ENCODE results near the gene CDC14A. TPM values are rescaled to one million over a fixed set of nuclear protein-coding genes. Genes with fewer than 3 reads are reported as not detected.

Gene CDC14A
- total and polyA plus RNA-seq, 2 of the 8 experiments (the other 6 are each of a cell fraction or from before 2014, with no cell fraction given): 3.2 to 8.9 TPM

DNA sequence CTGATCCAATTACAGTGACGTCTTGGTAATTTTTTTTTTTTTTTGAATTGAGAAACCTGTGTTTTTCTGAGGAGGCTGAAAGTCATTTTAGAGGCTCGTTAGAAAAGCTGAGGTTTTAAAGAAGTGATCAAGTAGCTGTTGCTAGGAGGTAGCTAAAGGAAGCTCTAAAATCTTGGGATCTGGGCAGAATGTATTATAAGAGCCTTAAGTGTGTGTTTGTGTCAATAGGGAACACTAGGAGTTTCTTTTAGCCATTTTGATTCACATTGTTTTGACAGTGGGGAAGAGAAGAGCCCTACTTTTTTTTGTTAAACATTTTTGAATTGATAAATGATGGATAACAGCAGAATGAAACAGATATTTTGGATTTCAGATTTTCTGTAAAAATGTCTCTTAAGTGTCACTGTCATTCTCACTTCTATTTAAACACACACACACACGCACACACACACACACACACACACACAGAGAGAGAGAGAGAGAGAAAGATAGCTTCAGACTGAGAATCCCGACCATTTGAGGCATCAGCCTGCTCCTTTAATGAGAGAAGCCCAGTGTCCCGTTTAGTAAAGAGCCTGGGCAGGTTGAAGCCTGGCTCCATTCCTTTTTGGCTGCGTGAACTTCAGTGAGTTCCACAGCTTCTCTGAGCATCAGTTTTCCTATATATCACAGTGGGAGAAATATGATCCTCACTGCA, 106.5 kb downstream of the CDC14A start:
- no peak overlapping the region for H3K27ac ChIP-seq (ENCODE audit: low read depth, low read length)
- H3K14ac ChIP-seq (ENCODE audit: insufficient read length): no peak overlapping the region
- H3K27me3 ChIP-seq (replicated peaks in 1 of 4; ENCODE audit: control insufficient read depth in 3 of 4, extremely low read depth in 1 of 4, insufficient read depth in 3 of 4, low read length in 3 of 4): no peaks in the 10 kb centered on the region
- H2BK20ac ChIP-seq (ENCODE audit: low read length): no peak overlapping the region
- peak; percentile 7 for FAIRE-seq
- no peak overlapping the region for H4K91ac ChIP-seq (replicated peaks; ENCODE audit: insufficient read length, low read length)
- POLR2A ChIA-PET (ENCODE audit: partially characterized antibody): interaction anchor here (1.5 to 2.6 kb wide), 2 partner anchors 10 to 106 kb away, joined by 4 to 12 read pairs; partner anchors contain the start of gene CDC14A
- no peak overlapping the region for H3K23ac ChIP-seq (ENCODE audit: insufficient read length)
- no peaks in the 10 kb centered on the region for H3K9me3 ChIP-seq (ENCODE audit: insufficient read depth in 2 of 2, low read depth in 1 of 2, low read length in 1 of 2)
- no peak overlapping the region for H2BK12ac ChIP-seq (ENCODE audit: low read depth, low read length)
- H4K8ac ChIP-seq (ENCODE audit: extremely low read depth, insufficient read depth, low read length): no peak overlapping the region
- no peaks in the 10 kb centered on the region for H3K23me2 ChIP-seq (ENCODE audit: low read depth, low read length)
- no peak overlapping the region for H3K9ac ChIP-seq (replicated peaks in 1 of 4; ENCODE audit: extremely low read depth in 1 of 4, low read depth in 3 of 4, low read length in 3 of 4)
- no peak overlapping the region for H2AK5ac ChIP-seq (ENCODE audit: low read depth, low read length)
- H2BK15ac ChIP-seq (ENCODE audit: low read length): no peak overlapping the region
- no peak overlapping the region for H2AFZ ChIP-seq (ENCODE audit: low read length)
- H3K4me3 ChIP-seq (ENCODE audit: extremely low read depth in 1 of 4, insufficient read depth in 2 of 4, low read depth in 3 of 4, low read length in 4 of 4): no peak overlapping the region
- no peak overlapping the region for H3K4me2 ChIP-seq (ENCODE audit: insufficient read depth in 1 of 2, low read depth in 2 of 2, low read length in 2 of 2)
- no peaks in the 10 kb centered on the region for H3K79me2 ChIP-seq (ENCODE audit: control insufficient read depth in 1 of 2, insufficient read depth in 2 of 2, low read length in 2 of 2)
- H2BK5ac ChIP-seq (ENCODE audit: low read depth, low read length): no peak overlapping the region
- no peaks in the 10 kb centered on the region for H4K20me1 ChIP-seq (replicated peaks in 1 of 2; ENCODE audit: control insufficient read depth in 1 of 2, insufficient read depth in 2 of 2, low read length in 2 of 2)
- H4K5ac ChIP-seq (ENCODE audit: insufficient read length, low read depth, low read length): no peak overlapping the region
- 56% methylated on average over 6 of the region's 6 CpGs; no CpG with 5 or more reads in 1 of the 2 experiments for WGBS, 2 experiments (ENCODE audit: extremely low coverage in 1 of 2, insufficient coverage in 1 of 2, insufficient read length in 1 of 2, insufficient replicate concordance in 2 of 2, low coverage in 1 of 2, low lambda C conversion rate in 2 of 2, missing lambda C conversion rate in 1 of 2)
- H3K79me1 ChIP-seq (ENCODE audit: low read depth, low read length): no peaks in the 10 kb centered on the region
- no peak overlapping the region for H3K56ac ChIP-seq (replicated peaks; ENCODE audit: insufficient read length, low read depth, low read length)
- H3K18ac ChIP-seq (ENCODE audit: extremely low read depth, low read length): no peak overlapping the region
- H3K4ac ChIP-seq (replicated peaks; ENCODE audit: insufficient read length, low read depth, low read length): no peak overlapping the region
- H3K36me3 ChIP-seq (ENCODE audit: control insufficient read depth in 2 of 4, insufficient read depth in 4 of 4, low read length in 3 of 4): no peaks in the 10 kb centered on the region
- no peak for DNase-seq (ENCODE audit: low read depth in 1 of 2, low spot score in 2 of 2)
- CTCF ChIA-PET (ENCODE audit: partially characterized antibody): interaction anchor here (0.6 to 9.3 kb wide), 64 partner anchors 9 to 1384 kb away, joined by 3 to 68 read pairs (median 4); partner anchors contain the start of genes CDC14A, FRRS1 and RTCA
- no peak overlapping the region for H2BK120ac ChIP-seq (replicated peaks; ENCODE audit: low read depth, low read length)
- H3K4me1 ChIP-seq (replicated peaks in 1 of 4; ENCODE audit: control insufficient read depth in 3 of 4, insufficient read depth in 4 of 4, low read length in 3 of 4): peaks cover 10 to 28% (median 11%) of the 10 kb centered on the region in 4 experiments
- TF ChIP-seq KDM4A (IDR thresholded peaks at IDR 0.05; ENCODE audit: low read depth, low read length, severe bottlenecking) (no peak), TAF7 (optimal IDR thresholded peaks at IDR 0.05; ENCODE audit: borderline replicate concordance, low read depth, low read length) (no peak), CHD1 (IDR thresholded peaks at IDR 0.05; ENCODE audit: low read depth, low read length) (no peak), RAD21 (IDR thresholded peaks at IDR 0.05 in 1 of 2, conservative IDR thresholded peaks at IDR 0.05 in 1 of 2; ENCODE audit: low read depth in 2 of 2, low read length in 2 of 2) (no peak), HDAC2 (IDR thresholded peaks at IDR 0.05; ENCODE audit: borderline replicate concordance in 1 of 2, low read depth in 2 of 2, low read length in 2 of 2) (no peak), MAFK (IDR thresholded peaks at IDR 0.05; ENCODE audit: low read depth, low read length) (no peak), EP300 (IDR thresholded peaks at IDR 0.05; ENCODE audit: borderline replicate concordance in 1 of 2, low read depth in 2 of 2, low read length in 2 of 2) (no peak), SP2 (IDR thresholded peaks at IDR 0.05; ENCODE audit: low read length) (no peak), TAF1 (IDR thresholded peaks at IDR 0.05; ENCODE audit: low read depth, low read length) (no peak), CEBPB (IDR thresholded peaks at IDR 0.05; ENCODE audit: low read depth, low read length) (no peak), TEAD4 (IDR thresholded peaks at IDR 0.05; ENCODE audit: low read depth, low read length) (no peak), SIN3A (conservative IDR thresholded peaks at IDR 0.05 in 1 of 2, IDR thresholded peaks at IDR 0.05 in 1 of 2; ENCODE audit: low read depth in 1 of 2, low read length in 2 of 2) (no peak)

All from H1 (cell line).